NCI-H446 (cell line): ENCODE data around the gene KCTD6.
A peak's percentile ranks its signal among the peaks of the same experiment; 100 is the strongest.

Source experiments
- DNase-seq, 2 experiments: peaks; one replicate each; lab custom pipeline; 2025; lab: John Stamatoyannopoulos, UW

Gene KCTD6

GRCh38 chr3:58485801-58486435, 6.0 kb upstream of the KCTD6 start:
- DNase-seq, result no peak

- peak in 1 of 2 experiments; percentile 14 for DNase-seq
Observed at GRCh38 chr3:58487140-58487886, 4.6 kb upstream of the KCTD6 start.

GRCh38 chr3:58488967-58489366, 2.9 kb upstream of the KCTD6 start:
- no peak for DNase-seq

GRCh38 chr3:58490860-58491501, 915 bp upstream of the KCTD6 start:
- no peak for DNase-seq

- no peak for DNase-seq
Observed at GRCh38 chr3:58492494-58492905, 604 bp downstream of the KCTD6 start.

- DNase-seq, result no peak
Observed at GRCh38 chr3:58494107-58494506, 2.2 kb downstream of the KCTD6 start.

GRCh38 chr3:58495101-58495500, 3.2 kb downstream of the KCTD6 start:
- DNase-seq, result no peak

- no peak for DNase-seq
Observed at GRCh38 chr3:58496206-58496857, 4.4 kb downstream of the KCTD6 start.

- peak in 1 of 2 experiments; percentile 28 for DNase-seq
Observed at GRCh38 chr3:58497097-58497496, 5.2 kb downstream of the KCTD6 start.

GRCh38 chr3:58502872-58503271, 11.0 kb downstream of the KCTD6 start:
- no peak for DNase-seq

- no peak for DNase-seq
Observed at GRCh38 chr3:58507356-58508078, 15.6 kb downstream of the KCTD6 start.

- no peak for DNase-seq
Observed at GRCh38 chr3:58508437-58508836, 16.5 kb downstream of the KCTD6 start.

GRCh38 chr3:58514405-58514804, 22.5 kb downstream of the KCTD6 start:
- peak in 1 of 2 experiments; percentile 14 for DNase-seq

GRCh38 chr3:58518291-58518789, 26.4 kb downstream of the KCTD6 start:
- peak; percentile 16 to 47 for DNase-seq

GRCh38 chr3:58519668-58520402, 27.9 kb downstream of the KCTD6 start:
- DNase-seq, result peak in 1 of 2 experiments; percentile 18

- DNase-seq, result peak in 1 of 2 experiments; percentile 3
Observed at GRCh38 chr3:58520403-58521335, 28.8 kb downstream of the KCTD6 start.

- DNase-seq, result no peak
Observed at GRCh38 chr3:58521336-58521670, 29.4 kb downstream of the KCTD6 start.

GRCh38 chr3:58521917-58522631, 30.2 kb downstream of the KCTD6 start:
- DNase-seq, result no peak

- no peak for DNase-seq
Observed at GRCh38 chr3:58522759-58523425, 31.0 kb downstream of the KCTD6 start.
